GM12878 (cell line): ENCODE results near the gene KLF18. TPM values are rescaled to one million over a fixed set of nuclear protein-coding genes. Genes with fewer than 3 reads are reported as not detected.

ENCODE experiments used
- ATAC-seq: fragments of 200-7000 bp; cut with Tn5 transposase; 3 replicates; pipeline ENCODE4 v1.9.1; 2020; ENCODE audit warnings: mild to moderate bottlenecking, moderate library complexity
- BruUV-seq: library from RNA; stranded (reverse); fragments of 400-500 nt; replicated peaks from 2 replicates; lab custom pipeline; 2021; lab: Mats Ljungman, UMichigan
- CTCF ChIA-PET: fragments of 300-600 bp; sonication (Branson Sonifier 250); formaldehyde crosslinking; extraction: SDS; loops from one replicate; lab custom pipeline; 2021; ENCODE audit warnings: inconsistent platforms; lab: Yijun Ruan, JAX
- POLR2A ChIA-PET: fragments of 350-600 bp; formaldehyde crosslinking; extraction: SDS; loops from one replicate; lab custom pipeline; 2021; ENCODE audit warnings: inconsistent platforms; lab: Charles Lee
- RAD21 ChIA-PET: fragments of 300-600 bp; sonication (Branson Sonifier 250); formaldehyde crosslinking; loops from one replicate; lab custom pipeline; 2023; ENCODE audit warnings: antibody characterized with exemption; ENCODE audit not compliant: unreplicated experiment; lab: Charles Lee
- SMC1A ChIA-PET: fragments of 300-600 bp; sonication (Branson Sonifier 250); formaldehyde crosslinking; loops from one replicate; lab custom pipeline; 2023; ENCODE audit not compliant: unreplicated experiment, uncharacterized antibody; lab: Charles Lee
- DNase-seq: peaks from one replicate; pipeline ENCODE4 v3.0.0-alpha.2; 2011; ENCODE audit warnings: low read depth, low spot score
- FAIRE-seq: peaks from 3 replicates; lab custom pipeline; 2011; peaks lifted over from hg19 to GRCh38; lab: Jason Lieb, UNC
- H2AFZ ChIP-seq: 2 replicates; pipeline ENCODE4 v1.6.0; 2011; ENCODE audit warnings: low read depth, low read length, control low read depth; ENCODE audit not compliant: control insufficient read depth
- H3K27ac ChIP-seq: 2 replicates; pipeline ENCODE4 v1.5.1; 2011; ENCODE audit warnings: control low read depth; ENCODE audit not compliant: control insufficient read depth, insufficient read depth
- H3K27me3 ChIP-seq, 2 experiments: replicated peaks in 1 of 2; 2 replicates each; pipeline versions ENCODE4 v1.6.0 to v1.6.1; 2011; ENCODE audit warnings: low read length in 1 of 2; ENCODE audit not compliant: control insufficient read depth in 2 of 2, insufficient read depth in 2 of 2
- H3K36me3 ChIP-seq, 2 experiments: 2 replicates each; pipeline ENCODE4 v1.5.1; 2011; ENCODE audit warnings: low read length in 1 of 2; ENCODE audit not compliant: control insufficient read depth in 2 of 2, insufficient read depth in 2 of 2
- H3K4me1 ChIP-seq: 2 replicates; pipeline ENCODE4 v1.6.1; 2011; ENCODE audit warnings: mild to moderate bottlenecking, low read length, moderate library complexity, mixed read lengths; ENCODE audit not compliant: control insufficient read depth, insufficient read depth
- H3K4me2 ChIP-seq: 2 replicates; pipeline ENCODE4 v1.6.0; 2011; ENCODE audit warnings: control low read depth; ENCODE audit not compliant: control insufficient read depth, insufficient read depth
- H3K4me3 ChIP-seq: fragments of 200-600 bp; sonication (generic); 2 replicates; pipeline ENCODE4 v1.5.1; 2016
- H3K79me2 ChIP-seq: 2 replicates; pipeline ENCODE4 v1.6.0; 2011; ENCODE audit warnings: low read length; ENCODE audit not compliant: control insufficient read depth, insufficient read depth
- H3K9ac ChIP-seq: 2 replicates; pipeline ENCODE4 v1.8.0; 2011; ENCODE audit warnings: low read length, control low read depth, mixed read lengths; ENCODE audit not compliant: control insufficient read depth, insufficient read depth
- H3K9me3 ChIP-seq: replicated peaks from 3 replicates; pipeline ENCODE4 v1.5.1; 2011; ENCODE audit warnings: mild to moderate bottlenecking, low read length; ENCODE audit not compliant: control insufficient read depth, insufficient read depth
- H4K20me1 ChIP-seq: 2 replicates; pipeline ENCODE4 v1.6.0; 2011; ENCODE audit not compliant: control insufficient read depth, insufficient read depth
- BMI1 ChIP-seq: fragments of 450-650 bp; IDR thresholded peaks from 2 replicates; pipeline ENCODE4 v1.6.1; 2016; ENCODE audit warnings: mild to moderate bottlenecking, moderate library complexity, borderline replicate concordance
- CBX3 ChIP-seq: fragments of 200-600 bp; sonication (generic); IDR thresholded peaks from 2 replicates; pipeline ENCODE4 v1.6.1; 2016; ENCODE audit warnings: low read depth, borderline replicate concordance
- CEBPB ChIP-seq, 2 experiments: fragments of 150-350 bp in 1 of 2; IDR thresholded peaks; 2 replicates each; pipeline ENCODE4 v1.6.1; 2012 to 2014; ENCODE audit warnings: low read depth in 2 of 2, low read length in 2 of 2, borderline replicate concordance in 1 of 2, inconsistent platforms in 1 of 2
- CHD4 ChIP-seq: fragments of 200-600 bp; sonication (generic); IDR thresholded peaks from 2 replicates; pipeline ENCODE4 v1.6.1; 2016; ENCODE audit warnings: mild to moderate bottlenecking
- ETV6 ChIP-seq, 2 experiments: fragments of 450-650 bp in 1 of 2; IDR thresholded peaks in 1 of 2; conservative IDR thresholded peaks in 1 of 2; 2 replicates each; pipeline ENCODE4 v1.6.1; 2014; ENCODE audit warnings: antibody characterized with exemption in 1 of 2, borderline replicate concordance in 1 of 2, low read depth in 1 of 2, mild to moderate bottlenecking in 1 of 2, moderate library complexity in 1 of 2
- MYB ChIP-seq: fragments of 150-350 bp; IDR thresholded peaks from 2 replicates; pipeline ENCODE4 v1.6.1; 2014; ENCODE audit warnings: mild to moderate bottlenecking, low read depth, low read length, borderline replicate concordance
- SMAD1 ChIP-seq: fragments of 450-650 bp; IDR thresholded peaks from 2 replicates; pipeline ENCODE4 v1.6.1; 2018; ENCODE audit warnings: mild to moderate bottlenecking, low read depth; ENCODE audit not compliant: partially characterized antibody
- SRF ChIP-seq, 2 experiments: IDR thresholded peaks; 2 replicates each; pipeline ENCODE4 v1.6.1; 2011; ENCODE audit warnings: low read depth in 2 of 2, low read length in 2 of 2, mild to moderate bottlenecking in 1 of 2, moderate library complexity in 1 of 2
- WGBS: methylation state at CpG from one replicate; pipeline ENCODE4 v1.1.6; 2016; ENCODE audit warnings: low lambda C conversion rate; ENCODE audit not compliant: insufficient replicate concordance, insufficient coverage; ENCODE audit errors: missing lambda C conversion rate; 5-methylcytosine and 5-hydroxymethylcytosine counted together
- in situ Hi-C: fragments of 300-500 bp; cut with MboI; formaldehyde crosslinking; loops from 9 replicates; pipeline ENCODE4 v1.14.3; 2018; ENCODE audit warnings: mixed read lengths
- intact Hi-C: fragments of 100-400 bp; cut with micrococcal nuclease; formaldehyde crosslinking; loops from one replicate; pipeline ENCODE4 v1.14.2; 2022; ENCODE audit not compliant: unreplicated experiment
- polyA plus RNA-seq, 11 experiments: library from polyadenylated mRNA; depleted of rRNA in 4 of 11; unstranded in 6 of 11; stranded (reverse) in 5 of 11; fragments of >200 nt; fragmentation: Nextera tagmentation in 4 of 11; fragmentation: Illumina TruSeq in 1 of 11; extraction: Ambion mirVana in 4 of 11; extraction: Trizol in 1 of 11; gene quantifications; 1 replicate in 1 of 11; 2 replicates in 10 of 11; pipeline versions ENCODE4 v1.2.1 to v1.2.3, GENCODE V29; 2011 to 2016; ENCODE audit warnings: inconsistent platforms in 2 of 11, missing spikeins in 2 of 11, low read depth in 1 of 11
- total RNA-seq, 4 experiments: library from RNA; depleted of rRNA in 3 of 4; stranded (reverse); fragments of >200 nt in 3 of 4; fragmentation: Illumina TruSeq in 1 of 4; extraction: Trizol in 1 of 4; gene quantifications; 2 replicates each; pipeline versions ENCODE4 v1.2.1 to v1.2.3, GENCODE V29; 2013 to 2021
- TF ChIP-seq, protein P1 (sequence below): fragments of 450-650 bp; IDR thresholded peaks from 2 replicates; pipeline ENCODE4 v1.6.1; 2018; ENCODE audit warnings: mild to moderate bottlenecking, low read depth, moderate library complexity; ENCODE audit not compliant: partially characterized antibody
- TF ChIP-seq, protein P2 (sequence below): fragments of 450-650 bp; conservative IDR thresholded peaks from 2 replicates; pipeline ENCODE4 v1.6.1; 2017; ENCODE audit warnings: mild to moderate bottlenecking, moderate library complexity

The KLF18 gene
- total and polyA plus RNA-seq, 10 of the 15 experiments (the other 5 are each of a cell fraction or from before 2014, with no cell fraction given), result not detected

DNA sequence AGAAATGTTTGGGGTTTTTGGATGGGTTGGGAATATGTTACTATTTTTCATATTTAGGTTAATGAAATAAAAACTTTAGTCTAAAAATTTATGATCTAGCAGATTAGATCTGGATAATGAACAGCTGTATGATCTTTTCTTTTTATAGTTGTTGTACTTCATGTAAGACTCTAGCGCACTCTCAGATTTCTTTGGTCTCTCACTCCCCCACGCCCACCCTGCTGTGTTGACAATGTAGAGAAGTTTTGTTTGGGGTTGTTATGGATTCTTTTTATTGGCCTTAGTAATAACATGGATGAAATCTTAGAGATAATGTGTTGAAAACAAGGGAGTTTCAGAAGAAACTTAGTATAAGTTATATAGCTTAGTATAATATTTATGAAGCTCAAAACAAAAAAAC, 5.5 kb downstream of the KLF18 start:
- ChIA-PET RAD21 (interaction anchor here (1.5 kb wide), 1 partner anchor 33 kb away, joined by 3 read pairs; no protein-coding TSS in a partner anchor), SMC1A (interaction anchor here (1.2 kb wide), 1 partner anchor 8 kb away, joined by 4 read pairs; no protein-coding TSS in a partner anchor), POLR2A (no interaction called here), CTCF (interaction anchor here (0.6 kb wide), 1 partner anchor 524 kb away, joined by 3 read pairs; no protein-coding TSS in a partner anchor)
- Histone ChIP-seq H2AFZ (no peak overlapping the region), H3K4me3 (no peak overlapping the region), H3K27ac (no peak overlapping the region), H3K4me2 (no peak overlapping the region), H3K79me2 (no peaks in the 10 kb centered on the region), H3K9me3 (no peaks in the 10 kb centered on the region), H3K4me1 (no peaks in the 10 kb centered on the region), H4K20me1 (no peaks in the 10 kb centered on the region), H3K27me3 (peaks cover 0 to 2% of the 10 kb centered on the region in 2 experiments; a peak in 1 of 4 replicates), H3K9ac (no peak overlapping the region), H3K36me3 (no peaks in the 10 kb centered on the region)
- WGBS, result 45% methylated on average over 2 of the region's 2 CpGs
- in situ Hi-C loops (no loop called here), intact Hi-C loops (no loop called here)
- no TSS peak for BruUV-seq
- no peak for TF ChIP-seq BMI1
- no peak for TF ChIP-seq MYB
- TF ChIP-seq, protein P1, sequence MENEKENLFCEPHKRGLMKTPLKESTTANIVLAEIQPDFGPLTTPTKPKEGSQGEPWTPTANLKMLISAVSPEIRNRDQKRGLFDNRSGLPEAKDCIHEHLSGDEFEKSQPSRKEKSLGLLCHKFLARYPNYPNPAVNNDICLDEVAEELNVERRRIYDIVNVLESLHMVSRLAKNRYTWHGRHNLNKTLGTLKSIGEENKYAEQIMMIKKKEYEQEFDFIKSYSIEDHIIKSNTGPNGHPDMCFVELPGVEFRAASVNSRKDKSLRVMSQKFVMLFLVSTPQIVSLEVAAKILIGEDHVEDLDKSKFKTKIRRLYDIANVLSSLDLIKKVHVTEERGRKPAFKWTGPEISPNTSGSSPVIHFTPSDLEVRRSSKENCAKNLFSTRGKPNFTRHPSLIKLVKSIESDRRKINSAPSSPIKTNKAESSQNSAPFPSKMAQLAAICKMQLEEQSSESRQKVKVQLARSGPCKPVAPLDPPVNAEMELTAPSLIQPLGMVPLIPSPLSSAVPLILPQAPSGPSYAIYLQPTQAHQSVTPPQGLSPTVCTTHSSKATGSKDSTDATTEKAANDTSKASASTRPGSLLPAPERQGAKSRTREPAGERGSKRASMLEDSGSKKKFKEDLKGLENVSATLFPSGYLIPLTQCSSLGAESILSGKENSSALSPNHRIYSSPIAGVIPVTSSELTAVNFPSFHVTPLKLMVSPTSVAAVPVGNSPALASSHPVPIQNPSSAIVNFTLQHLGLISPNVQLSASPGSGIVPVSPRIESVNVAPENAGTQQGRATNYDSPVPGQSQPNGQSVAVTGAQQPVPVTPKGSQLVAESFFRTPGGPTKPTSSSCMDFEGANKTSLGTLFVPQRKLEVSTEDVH, result no peak
- no peak for TF ChIP-seq CBX3
- TF ChIP-seq, protein P2, sequence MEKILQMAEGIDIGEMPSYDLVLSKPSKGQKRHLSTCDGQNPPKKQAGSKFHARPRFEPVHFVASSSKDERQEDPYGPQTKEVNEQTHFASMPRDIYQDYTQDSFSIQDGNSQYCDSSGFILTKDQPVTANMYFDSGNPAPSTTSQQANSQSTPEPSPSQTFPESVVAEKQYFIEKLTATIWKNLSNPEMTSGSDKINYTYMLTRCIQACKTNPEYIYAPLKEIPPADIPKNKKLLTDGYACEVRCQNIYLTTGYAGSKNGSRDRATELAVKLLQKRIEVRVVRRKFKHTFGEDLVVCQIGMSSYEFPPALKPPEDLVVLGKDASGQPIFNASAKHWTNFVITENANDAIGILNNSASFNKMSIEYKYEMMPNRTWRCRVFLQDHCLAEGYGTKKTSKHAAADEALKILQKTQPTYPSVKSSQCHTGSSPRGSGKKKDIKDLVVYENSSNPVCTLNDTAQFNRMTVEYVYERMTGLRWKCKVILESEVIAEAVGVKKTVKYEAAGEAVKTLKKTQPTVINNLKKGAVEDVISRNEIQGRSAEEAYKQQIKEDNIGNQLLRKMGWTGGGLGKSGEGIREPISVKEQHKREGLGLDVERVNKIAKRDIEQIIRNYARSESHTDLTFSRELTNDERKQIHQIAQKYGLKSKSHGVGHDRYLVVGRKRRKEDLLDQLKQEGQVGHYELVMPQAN, result no peak
- no peak for TF ChIP-seq CEBPB (IDR thresholded peaks at IDR 0.05; ENCODE audit: borderline replicate concordance in 1 of 2, low read depth in 2 of 2, low read length in 2 of 2)
- TF ChIP-seq SRF (IDR thresholded peaks at IDR 0.05; ENCODE audit: low read depth in 2 of 2, low read length in 2 of 2), result no peak
- no peak for TF ChIP-seq CHD4
- no peak for TF ChIP-seq ETV6 (conservative IDR thresholded peaks at IDR 0.05 in 1 of 2, IDR thresholded peaks at IDR 0.05 in 1 of 2; ENCODE audit: borderline replicate concordance in 1 of 2, low read depth in 1 of 2)
- TF ChIP-seq SMAD1, result no peak
- no peak for ATAC-seq
- no peak for DNase-seq
- FAIRE-seq, result no peak
